Osteocyte (in vitro differentiated cells): ENCODE results near the gene PCGF1. TPM values are rescaled to one million over a fixed set of nuclear protein-coding genes. Genes with fewer than 3 reads are reported as not detected.

Experiments used
- DNase-seq: peaks from one replicate; pipeline ENCODE4 v3.0.0; 2021; ENCODE audit warnings: mixed read lengths; ENCODE audit not compliant: unreplicated experiment; ENCODE audit errors: extremely low spot score
- H3K27ac Mint-ChIP-seq: one replicate; pipeline ENCODE4 v1.8.0; 2021; ENCODE audit warnings: mild to moderate bottlenecking, mixed read lengths; ENCODE audit not compliant: unreplicated experiment
- H3K27me3 Mint-ChIP-seq: one replicate; pipeline ENCODE4 v1.8.0; 2021; ENCODE audit warnings: mixed read lengths; ENCODE audit not compliant: unreplicated experiment
- H3K36me3 Mint-ChIP-seq: one replicate; pipeline ENCODE4 v1.8.0; 2021; ENCODE audit warnings: mixed read lengths; ENCODE audit not compliant: unreplicated experiment
- H3K4me1 Mint-ChIP-seq: one replicate; pipeline ENCODE4 v1.8.0; 2021; ENCODE audit warnings: mixed read lengths; ENCODE audit not compliant: unreplicated experiment
- H3K4me3 Mint-ChIP-seq: one replicate; pipeline ENCODE4 v1.8.0; 2021; ENCODE audit warnings: mild to moderate bottlenecking, moderate library complexity, mixed read lengths; ENCODE audit not compliant: unreplicated experiment
- H3K9me3 Mint-ChIP-seq: one replicate; pipeline ENCODE4 v1.8.0; 2021; ENCODE audit warnings: mixed read lengths; ENCODE audit not compliant: unreplicated experiment
- CTCF ChIP-seq: fragments of 200-600 bp; sonication (generic); IDR thresholded peaks from 2 replicates; pipeline ENCODE4 v1.5.0; 2021; ENCODE audit warnings: antibody characterized with exemption, mild to moderate bottlenecking, moderate library complexity
- total RNA-seq: library from RNA; stranded (reverse); gene quantifications from 2 replicates; pipeline ENCODE4 v1.2.1, GENCODE V29; 2021

The PCGF1 gene
- total RNA-seq, 1 donor from 2014 or later, result 32.5 TPM

DNA sequence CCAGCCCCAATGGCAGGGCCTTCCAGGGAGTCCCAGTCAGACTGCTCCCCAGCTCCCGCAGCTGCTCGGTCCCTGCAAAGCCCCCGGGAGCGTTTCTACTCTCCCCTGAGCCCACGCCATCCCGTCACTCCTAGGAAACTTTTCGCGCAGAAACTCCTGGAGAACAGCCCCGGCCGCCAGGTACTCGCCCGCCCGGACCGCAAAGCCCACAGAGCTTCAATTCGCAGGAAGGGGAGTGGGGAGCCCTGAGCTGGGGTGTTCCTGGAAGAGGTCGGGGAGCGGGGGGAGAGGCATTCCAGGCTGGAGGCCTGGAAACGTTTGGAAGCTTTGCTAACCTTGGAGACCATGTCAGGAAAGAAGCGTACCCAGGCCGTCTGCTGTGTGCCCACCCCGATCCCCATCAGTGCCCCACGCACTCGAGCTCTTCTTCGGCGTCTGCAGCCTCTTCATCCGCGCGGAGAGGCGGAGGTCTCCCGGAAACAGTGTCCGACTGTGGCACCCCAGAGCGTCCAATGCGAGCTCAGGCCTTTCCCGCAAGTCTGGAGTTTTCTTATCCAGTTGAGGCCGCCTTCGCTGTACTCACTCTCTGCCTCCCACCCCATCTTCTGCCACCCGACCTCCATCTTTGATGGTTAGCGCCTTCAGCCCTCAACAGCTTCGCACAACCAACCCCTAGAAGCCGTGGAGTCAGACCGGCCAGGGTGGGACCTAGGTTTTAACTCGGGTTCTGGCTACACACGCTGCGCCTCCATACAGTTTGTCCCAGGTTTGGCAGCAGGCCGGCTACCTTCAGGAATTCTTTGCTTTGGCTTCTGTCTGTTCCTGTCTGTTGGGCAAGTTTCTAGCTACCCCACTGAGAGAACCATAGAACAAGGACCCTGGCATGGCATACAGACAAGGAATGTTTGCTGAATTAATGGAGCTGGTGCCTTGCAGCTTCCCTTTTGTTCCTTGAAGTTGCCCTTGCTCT, 3.7 kb downstream of the PCGF1 start:
- Mint-ChIP-seq H3K36me3 (peaks cover 16% of the 10 kb centered on the region), H3K27ac (peak overlapping the region; percentile 83), H3K9me3 (no peaks in the 10 kb centered on the region), H3K27me3 (peaks cover 27% of the 10 kb centered on the region), H3K4me1 (peaks cover 73% of the 10 kb centered on the region), H3K4me3 (peak overlapping the region; percentile 71)
- no peak for DNase-seq
- TF ChIP-seq CTCF, result no peak

GRCh38 chr2:74502720-74503505, 4.6 kb downstream of the PCGF1 start:
- TF ChIP-seq CTCF, result peak; percentile 40
- Mint-ChIP-seq H3K36me3 (peaks cover 16% of the 10 kb centered on the region), H3K27me3 (peaks cover 29% of the 10 kb centered on the region), H3K27ac (peak overlapping the region; percentile 83), H3K4me3 (peak overlapping the region; percentile 71), H3K4me1 (peaks cover 73% of the 10 kb centered on the region), H3K9me3 (no peaks in the 10 kb centered on the region)
- peak; percentile 92 for DNase-seq

DNA sequence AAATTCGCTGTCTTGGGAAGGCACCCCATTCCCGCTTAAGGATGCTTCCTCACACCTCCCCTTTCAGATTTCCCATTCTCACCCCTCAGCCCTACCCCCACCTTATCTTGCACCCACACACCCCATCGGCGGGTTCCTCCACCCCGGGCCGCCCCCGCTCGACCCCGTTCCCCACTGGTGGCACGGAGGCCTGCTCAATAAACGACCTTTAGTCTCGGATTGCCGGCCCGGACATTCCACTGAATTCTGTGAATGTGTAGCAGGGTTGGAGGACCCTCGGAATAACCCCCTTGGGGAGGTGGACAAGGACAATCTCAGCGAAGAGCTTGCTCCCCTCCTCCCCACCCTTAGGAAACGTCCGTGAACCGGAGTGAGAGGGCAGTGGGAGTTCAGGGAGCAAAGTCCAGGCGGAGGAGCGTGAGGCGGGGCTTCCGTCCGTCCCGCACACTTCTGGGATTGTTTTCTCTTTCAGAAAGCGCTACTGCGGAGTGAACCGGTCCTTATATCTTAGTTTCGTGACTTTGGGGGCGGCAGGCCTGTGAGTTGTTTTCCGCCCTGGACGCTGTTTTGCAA, 5.3 kb downstream of the PCGF1 start:
- Mint-ChIP-seq H3K27me3 (peaks cover 36% of the 10 kb centered on the region), H3K4me3 (peak overlapping the region; percentile 71), H3K4me1 (peaks cover 76% of the 10 kb centered on the region), H3K9me3 (no peaks in the 10 kb centered on the region), H3K36me3 (peaks cover 19% of the 10 kb centered on the region), H3K27ac (no peak overlapping the region)
- no peak for DNase-seq
- TF ChIP-seq CTCF, result no peak

GRCh38 chr2:74501335-74502071, 6.0 kb downstream of the PCGF1 start:
- Mint-ChIP-seq H3K27ac (no peak overlapping the region), H3K4me3 (peak overlapping the region; percentile 71), H3K36me3 (peaks cover 15% of the 10 kb centered on the region), H3K9me3 (no peaks in the 10 kb centered on the region), H3K4me1 (peaks cover 71% of the 10 kb centered on the region), H3K27me3 (peaks cover 39% of the 10 kb centered on the region)
- no peak for TF ChIP-seq CTCF
- DNase-seq, result no peak
